ENCODE measurements around the gene HIP1R.

Gene HIP1R

GRCh38 chr12:122847516-122847836 lies 12.2 kb downstream of the HIP1R start:
- no peak for TF ChIP-seq CTCF (conservative IDR thresholded peaks at IDR 0.05; ENCODE audit: low read depth)
- CTCF ChIA-PET, result interaction anchor here (0.6 to 0.7 kb wide), 2 partner anchors 27 to 295 kb away, joined by 3 to 8 read pairs; no protein-coding TSS in a partner anchor
- no peak for DNase-seq (ENCODE audit: low spot score)
- peak overlapping the region; percentile 89 for H3K27ac ChIP-seq
- POLR2A ChIA-PET (ENCODE audit: low non-redundant PET), result no interaction called here

GRCh38 chr12:122847921-122848421 lies 12.7 kb downstream of the HIP1R start:
- CTCF ChIA-PET, result interaction anchor here (0.6 to 0.7 kb wide), 2 partner anchors 27 to 294 kb away, joined by 3 to 8 read pairs; no protein-coding TSS in a partner anchor
- no peak for TF ChIP-seq CTCF (conservative IDR thresholded peaks at IDR 0.05; ENCODE audit: low read depth)
- POLR2A ChIA-PET (ENCODE audit: low non-redundant PET), result no interaction called here

GRCh38 chr12:122848471-122849351 lies 13.5 kb downstream of the HIP1R start:
- POLR2A ChIA-PET (ENCODE audit: low non-redundant PET), result interaction anchor here (0.6 kb wide), 1 partner anchor 13 kb away, joined by 3 read pairs; no protein-coding TSS in a partner anchor
- H3K27ac ChIP-seq, result peak overlapping the region; percentile 89
- CTCF ChIA-PET, result no interaction called here
- TF ChIP-seq CTCF (conservative IDR thresholded peaks at IDR 0.05; ENCODE audit: low read depth), result no peak
- DNase-seq (ENCODE audit: low spot score), result no peak

More at GRCh38 chr12:122847921-122848421, 12.7 kb downstream of the HIP1R start:
- DNase-seq (ENCODE audit: low spot score), result no peak
- peak overlapping the region; percentile 89 for H3K27ac ChIP-seq

GRCh38 chr12:122849352-122850047 lies 14.2 kb downstream of the HIP1R start:
- DNase-seq (ENCODE audit: low spot score), result no peak
- ChIA-PET CTCF (no interaction called here), POLR2A (ENCODE audit: low non-redundant PET) (interaction anchor here (0.6 kb wide), 1 partner anchor 13 kb away, joined by 3 read pairs; no protein-coding TSS in a partner anchor)
- no peak for TF ChIP-seq CTCF (conservative IDR thresholded peaks at IDR 0.05; ENCODE audit: low read depth)
- H3K27ac ChIP-seq, result peak overlapping the region; percentile 89

- CTCF ChIA-PET, result no interaction called here
- H3K27ac ChIP-seq, result peak overlapping the region; percentile 89
- DNase-seq (ENCODE audit: low spot score), result no peak
- POLR2A ChIA-PET (ENCODE audit: low non-redundant PET), result no interaction called here
- TF ChIP-seq CTCF (conservative IDR thresholded peaks at IDR 0.05; ENCODE audit: low read depth), result no peak
These were observed 14.8 kb downstream of the HIP1R start for GRCh38 chr12:122850048-122850445.

GRCh38 chr12:122850695-122851350 lies 15.6 kb downstream of the HIP1R start:
- ChIA-PET POLR2A (ENCODE audit: low non-redundant PET) (no interaction called here), CTCF (interaction anchor here (0.6 to 1.6 kb wide), 2 partner anchors 11 to 40 kb away, joined by 3 to 4 read pairs; no protein-coding TSS in a partner anchor)
- no peak for TF ChIP-seq CTCF (conservative IDR thresholded peaks at IDR 0.05; ENCODE audit: low read depth)
- peak overlapping the region; percentile 92 for H3K27ac ChIP-seq
- DNase-seq (ENCODE audit: low spot score), result no peak

Data from RWPE1 (cell line).